ENCODE data around the gene NTSR2. TPM values are rescaled to one million over a fixed set of nuclear protein-coding genes. Genes with fewer than 3 reads are reported as not detected.

Gene NTSR2
- total and polyA plus RNA-seq, 2 of the 8 experiments (the other 6 are each of a cell fraction or from before 2014, with no cell fraction given), result 0.05 TPM; not detected in 1

DNA sequence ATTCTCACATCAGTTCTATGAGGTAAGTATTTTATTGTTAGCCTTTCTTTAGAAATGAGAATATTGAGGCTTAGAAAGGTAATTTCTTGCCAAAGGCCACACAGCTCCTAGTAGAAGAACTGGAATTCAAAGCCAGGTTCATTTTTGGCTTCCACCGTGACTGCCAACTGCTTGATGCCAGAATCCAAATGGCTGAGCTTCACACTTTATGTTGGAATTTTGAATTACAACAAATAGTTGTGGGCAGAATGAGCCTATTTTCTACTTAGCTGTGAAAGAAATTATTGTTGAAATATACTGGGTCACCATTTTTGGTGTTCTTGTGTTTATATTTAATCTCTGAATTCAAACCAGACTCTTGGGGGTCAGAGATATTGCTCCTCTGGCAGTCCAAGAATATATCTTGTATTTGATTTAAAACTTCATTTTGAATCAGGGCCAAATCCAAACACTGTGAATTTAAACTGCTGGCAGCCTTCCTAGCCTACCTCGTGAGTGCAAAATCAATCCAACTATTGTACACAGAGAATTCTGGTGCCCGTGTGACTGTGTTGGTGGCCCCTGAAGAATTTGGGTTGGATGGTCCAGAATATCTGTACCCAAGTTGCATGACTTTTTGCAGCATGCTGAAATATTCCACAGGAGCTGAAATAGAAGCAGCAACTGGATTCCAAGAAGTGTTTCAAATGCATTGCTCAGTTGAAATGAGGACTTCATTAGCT is 40.8 kb upstream of the NTSR2 start:
- no peak overlapping the region for H3K14ac ChIP-seq (ENCODE audit: insufficient read length)
- no peaks in the 10 kb centered on the region for H3K23me2 ChIP-seq (ENCODE audit: low read depth, low read length)
- FAIRE-seq, result no peak
- H4K20me1 ChIP-seq (replicated peaks in 1 of 2; ENCODE audit: control insufficient read depth in 1 of 2, insufficient read depth in 2 of 2, low read length in 2 of 2), result no peaks in the 10 kb centered on the region
- no peak overlapping the region for H2AK5ac ChIP-seq (ENCODE audit: low read depth, low read length)
- H3K56ac ChIP-seq (replicated peaks; ENCODE audit: insufficient read length, low read depth, low read length), result no peak overlapping the region
- no peak overlapping the region for H2BK120ac ChIP-seq (replicated peaks; ENCODE audit: low read depth, low read length)
- 96% methylated on average over 3 of the region's 3 CpGs; no CpG with 5 or more reads in 1 of the 2 experiments for WGBS, 2 experiments (ENCODE audit: extremely low coverage in 1 of 2, insufficient coverage in 1 of 2, insufficient read length in 1 of 2, insufficient replicate concordance in 2 of 2, low coverage in 1 of 2, low lambda C conversion rate in 2 of 2, missing lambda C conversion rate in 1 of 2)
- TF ChIP-seq CEBPB (IDR thresholded peaks at IDR 0.05; ENCODE audit: low read depth, low read length), result no peak
- TF ChIP-seq CREB1 (IDR thresholded peaks at IDR 0.05), result no peak
- TF ChIP-seq RXRA (IDR thresholded peaks at IDR 0.05; ENCODE audit: insufficient read depth, low read depth, low read length), result no peak
- no peak for TF ChIP-seq SAP30 (IDR thresholded peaks at IDR 0.05; ENCODE audit: insufficient read depth, insufficient replicate concordance, low read length)
- no peak for TF ChIP-seq JUND (IDR thresholded peaks at IDR 0.05; ENCODE audit: low read length)
- no peak for TF ChIP-seq SIRT6 (IDR thresholded peaks at IDR 0.05; ENCODE audit: low read length)
- no peak for TF ChIP-seq TAF7 (optimal IDR thresholded peaks at IDR 0.05; ENCODE audit: borderline replicate concordance, low read depth, low read length)
- no peak for TF ChIP-seq RNF2 (IDR thresholded peaks at IDR 0.05; ENCODE audit: borderline replicate concordance, low read depth, low read length, missing control alignments, poor library complexity, severe bottlenecking)
- no peak for TF ChIP-seq EP300 (IDR thresholded peaks at IDR 0.05; ENCODE audit: borderline replicate concordance in 1 of 2, low read depth in 2 of 2, low read length in 2 of 2)
- H3K79me1 ChIP-seq (ENCODE audit: low read depth, low read length), result no peaks in the 10 kb centered on the region
- no peak overlapping the region for H3K9ac ChIP-seq (replicated peaks in 1 of 4; ENCODE audit: extremely low read depth in 1 of 4, low read depth in 3 of 4, low read length in 3 of 4)
- no peak overlapping the region for H3K4ac ChIP-seq (replicated peaks; ENCODE audit: insufficient read length, low read depth, low read length)
- POLR2A ChIA-PET (ENCODE audit: partially characterized antibody), result no interaction called here
- H3K4me2 ChIP-seq (ENCODE audit: insufficient read depth in 1 of 2, low read depth in 2 of 2, low read length in 2 of 2), result no peak overlapping the region
- no peak overlapping the region for H3K18ac ChIP-seq (ENCODE audit: extremely low read depth, low read length)
- H4K8ac ChIP-seq (ENCODE audit: extremely low read depth, insufficient read depth, low read length), result no peak overlapping the region
- H4K5ac ChIP-seq (ENCODE audit: insufficient read length, low read depth, low read length), result no peak overlapping the region
- no peak overlapping the region for H2BK12ac ChIP-seq (ENCODE audit: low read depth, low read length)
- H3K79me2 ChIP-seq (ENCODE audit: control insufficient read depth in 1 of 2, insufficient read depth in 2 of 2, low read length in 2 of 2), result no peaks in the 10 kb centered on the region
- no peak overlapping the region for H3K27ac ChIP-seq (ENCODE audit: low read depth, low read length)
- H3K27me3 ChIP-seq (replicated peaks in 1 of 4; ENCODE audit: control insufficient read depth in 3 of 4, extremely low read depth in 1 of 4, insufficient read depth in 3 of 4, low read length in 3 of 4), result no peaks in the 10 kb centered on the region
- no peaks in the 10 kb centered on the region for H3K4me1 ChIP-seq (replicated peaks in 1 of 4; ENCODE audit: control insufficient read depth in 3 of 4, insufficient read depth in 4 of 4, low read length in 3 of 4)
- H2BK20ac ChIP-seq (ENCODE audit: low read length), result no peak overlapping the region
- no peak overlapping the region for H4K91ac ChIP-seq (replicated peaks; ENCODE audit: insufficient read length, low read length)
- no peaks in the 10 kb centered on the region for H3K9me3 ChIP-seq (ENCODE audit: insufficient read depth in 2 of 2, low read depth in 1 of 2, low read length in 1 of 2)
- no peak overlapping the region for H2BK5ac ChIP-seq (ENCODE audit: low read depth, low read length)
- H2AFZ ChIP-seq (ENCODE audit: low read length), result no peak overlapping the region
- H3K36me3 ChIP-seq (ENCODE audit: control insufficient read depth in 2 of 4, insufficient read depth in 4 of 4, low read length in 3 of 4), result no peaks in the 10 kb centered on the region
- no peak overlapping the region for H2BK15ac ChIP-seq (ENCODE audit: low read length)
- no peak overlapping the region for H3K4me3 ChIP-seq (ENCODE audit: extremely low read depth in 1 of 4, insufficient read depth in 2 of 4, low read depth in 3 of 4, low read length in 4 of 4)
- DNase-seq (ENCODE audit: low read depth in 1 of 2, low spot score in 2 of 2), result no peak
- CTCF ChIA-PET (ENCODE audit: partially characterized antibody), result interaction anchor here (1.4 to 2.2 kb wide), 4 partner anchors 14 to 34 kb away, joined by 3 to 7 read pairs (median 6); no protein-coding TSS in a partner anchor
- no peak overlapping the region for H3K23ac ChIP-seq (ENCODE audit: insufficient read length)
